Activated CD8-positive, alpha-beta T cell treated with anti-CD3 and anti-CD28 coated beads for 36 hours (primary cell): Measurements from ENCODE around the gene SUPT6H. TPM values are rescaled to one million over a fixed set of nuclear protein-coding genes. Genes with fewer than 3 reads are reported as not detected.
"Not testable (repeated sequence)": the region's sequence is repeated elsewhere in the genome, so short reads cannot be mapped to it uniquely, and the experiment has no call there.

ENCODE experiments used
- ATAC-seq: fragments of 200-7000 bp; cut with Tn5 transposase; one replicate; pipeline ENCODE4 v1.10.0; 2021; ENCODE audit warnings: mild to moderate bottlenecking, moderate library complexity
- CTCF ChIA-PET: fragments of 350-600 bp; sonication (Branson Sonifier 250); formaldehyde crosslinking; loops from one replicate; lab custom pipeline; 2021; ENCODE audit warnings: antibody characterized with exemption; lab: Charles Lee
- POLR2A ChIA-PET: fragments of 350-600 bp; sonication (Branson Sonifier 250); formaldehyde crosslinking; loops from one replicate; lab custom pipeline; 2021; ENCODE audit warnings: antibody characterized with exemption; lab: Charles Lee
- DNase-seq: peaks from one replicate; pipeline ENCODE4 v3.0.0-alpha.2; 2020
- H3K27ac Mint-ChIP-seq: one replicate; pipeline ENCODE4 v1.8.0; 2021; ENCODE audit warnings: mild to moderate bottlenecking, mixed read lengths
- H3K27me3 Mint-ChIP-seq: one replicate; pipeline ENCODE4 v1.8.0; 2021; ENCODE audit warnings: mixed read lengths
- H3K36me3 Mint-ChIP-seq: one replicate; pipeline ENCODE4 v1.8.0; 2021; ENCODE audit warnings: low read depth, mixed read lengths
- H3K4me1 Mint-ChIP-seq: one replicate; pipeline ENCODE4 v1.8.0; 2021; ENCODE audit warnings: low read depth, mixed read lengths
- H3K4me3 Mint-ChIP-seq: one replicate; pipeline ENCODE4 v1.8.0; 2021; ENCODE audit warnings: mild to moderate bottlenecking, moderate library complexity, mixed read lengths
- H3K9me3 Mint-ChIP-seq: one replicate; pipeline ENCODE4 v1.8.0; 2021; ENCODE audit warnings: mixed read lengths
- CTCF ChIP-seq: fragments of 200-600 bp; IDR thresholded peaks from one replicate; pipeline ENCODE4 v1.8.0; 2022; ENCODE audit warnings: antibody characterized with exemption, mild to moderate bottlenecking
- intact Hi-C: fragments of 100-400 bp; cut with micrococcal nuclease; formaldehyde crosslinking; loops from one replicate; pipeline ENCODE4 v1.10.0; 2022
- total RNA-seq, 2 experiments: library from RNA; stranded (reverse); gene quantifications; one replicate each; pipeline ENCODE4 v1.2.3, GENCODE V29; 2021

SUPT6H gene
- total RNA-seq, 2 experiments from 2014 or later: 60.3 to 63.3 TPM

DNA sequence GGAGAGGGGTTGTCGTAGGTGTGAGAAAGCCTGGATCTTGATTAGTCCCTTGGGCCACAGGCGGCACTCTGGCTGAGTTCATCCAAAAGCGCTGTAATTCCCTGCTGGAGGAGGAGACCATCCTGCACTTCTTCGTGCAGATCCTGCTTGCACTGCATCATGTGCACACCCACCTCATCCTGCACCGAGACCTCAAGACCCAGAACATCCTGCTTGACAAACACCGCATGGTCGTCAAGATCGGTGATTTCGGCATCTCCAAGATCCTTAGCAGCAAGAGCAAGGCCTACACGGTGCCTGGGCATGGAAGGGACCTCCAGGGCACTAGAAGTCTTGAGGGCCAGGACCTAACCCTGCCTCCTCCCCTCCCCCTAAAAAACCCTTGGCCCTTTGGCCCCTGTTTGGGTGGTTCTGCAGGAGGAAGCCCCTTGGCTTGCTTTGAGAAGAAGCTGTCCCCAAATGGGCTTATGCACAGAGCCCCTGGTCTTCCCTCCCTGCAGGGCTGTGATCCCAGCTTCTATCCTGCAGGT lies 72.8 kb downstream of the SUPT6H start:
- POLR2A ChIA-PET: interaction anchor here (1.3 to 20.7 kb wide), 4 partner anchors 8 to 17 kb away, joined by 4 to 480 read pairs (median 6); partner anchors contain the start of genes NEK8, RPL23A and TLCD1
- DNase-seq: no peak
- no peak for ATAC-seq
- H3K9me3 Mint-ChIP-seq: peaks cover 3% of the 10 kb centered on the region
- TF ChIP-seq CTCF: no peak
- H3K27me3 Mint-ChIP-seq: no peaks in the 10 kb centered on the region
- peaks cover 10% of the 10 kb centered on the region for H3K36me3 Mint-ChIP-seq
- H3K27ac Mint-ChIP-seq: no peak overlapping the region
- intact Hi-C loops: no loop called here
- CTCF ChIA-PET: interaction anchor here (1.0 to 1.2 kb wide), 2 partner anchors 8 to 15 kb away, joined by 6 read pairs; partner anchors contain the start of gene TLCD1
- no peak overlapping the region for H3K4me3 Mint-ChIP-seq
- peaks cover 37% of the 10 kb centered on the region for H3K4me1 Mint-ChIP-seq

DNA sequence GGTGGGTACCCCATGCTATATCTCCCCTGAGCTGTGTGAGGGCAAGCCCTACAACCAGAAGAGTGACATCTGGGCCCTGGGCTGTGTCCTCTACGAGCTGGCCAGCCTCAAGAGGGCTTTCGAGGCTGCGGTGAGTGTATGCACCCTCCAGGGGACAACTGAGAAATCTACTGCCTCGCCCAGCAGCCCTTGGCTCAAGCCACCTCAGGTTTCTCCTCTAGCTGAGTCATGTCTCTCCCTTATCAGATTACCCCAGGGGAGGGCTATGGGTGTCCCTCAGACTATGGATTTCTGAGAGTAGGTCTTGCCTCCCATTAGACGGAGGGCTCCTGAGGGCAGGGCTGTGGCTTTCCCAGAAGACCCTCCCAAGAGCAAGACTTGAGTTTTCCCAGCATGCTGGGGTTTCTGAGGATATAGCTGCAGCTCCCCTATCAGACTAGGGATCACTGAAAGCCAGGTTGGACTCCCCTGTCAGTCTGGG lies 73.3 kb downstream of the SUPT6H start:
- Mint-ChIP-seq H3K4me1 (peaks cover 35% of the 10 kb centered on the region), H3K27ac (no peak overlapping the region), H3K27me3 (no peaks in the 10 kb centered on the region), H3K9me3 (peaks cover 3% of the 10 kb centered on the region), H3K4me3 (no peak overlapping the region), H3K36me3 (peaks cover 12% of the 10 kb centered on the region)
- POLR2A ChIA-PET: interaction anchor here (1.3 to 20.7 kb wide), 4 partner anchors 8 to 17 kb away, joined by 4 to 480 read pairs (median 6); partner anchors contain the start of genes NEK8, RPL23A and TLCD1
- intact Hi-C loops: no loop called here
- no peak for DNase-seq
- CTCF ChIA-PET: interaction anchor here (0.9 to 1.2 kb wide), 3 partner anchors 8 to 15 kb away, joined by 3 to 6 read pairs (median 6); partner anchors contain the start of genes TLCD1 and TRAF4
- ATAC-seq: no peak
- no peak for TF ChIP-seq CTCF

DNA sequence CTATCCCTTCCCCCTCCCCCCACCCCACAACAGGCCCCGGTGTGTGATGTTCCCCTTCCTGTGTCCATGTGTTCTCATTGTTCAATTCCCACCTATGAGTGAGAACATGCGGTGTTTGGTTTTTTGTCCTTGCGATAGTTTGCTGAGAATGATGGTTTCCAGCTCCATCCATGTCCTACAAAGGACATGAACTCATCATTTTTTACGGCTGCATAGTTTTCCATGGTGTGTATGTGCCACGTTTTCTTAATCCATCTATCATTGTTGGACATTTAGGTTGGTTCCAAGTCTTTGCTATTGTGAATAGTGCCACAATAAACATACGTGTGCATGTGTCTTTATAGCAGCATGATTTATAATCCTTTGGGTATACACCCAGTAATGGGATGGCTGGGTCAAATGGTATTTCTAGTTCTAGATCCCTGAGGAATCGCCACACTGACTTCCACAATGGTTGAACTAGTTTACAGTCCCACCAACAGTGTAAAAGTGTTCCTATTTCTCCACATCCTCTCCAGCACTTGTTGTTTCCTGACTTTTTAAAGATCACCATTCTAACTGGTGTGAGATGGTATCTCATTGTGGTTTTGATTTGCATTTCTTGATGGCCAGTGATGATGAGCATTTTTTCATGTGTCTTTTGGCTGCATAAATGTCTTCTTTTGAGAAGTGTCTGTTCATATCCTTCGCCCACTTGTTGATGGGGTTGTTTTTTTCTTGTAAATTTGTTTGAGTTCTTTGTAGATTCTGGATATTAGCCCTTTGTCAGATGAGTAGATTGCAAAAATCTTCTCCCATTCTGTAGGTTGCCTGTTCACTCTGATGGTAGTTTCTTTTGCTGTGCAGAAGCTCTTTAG lies 74.1 kb downstream of the SUPT6H start:
- H3K9me3 Mint-ChIP-seq, ATAC-seq, H3K27ac Mint-ChIP-seq, H3K4me3 Mint-ChIP-seq, DNase-seq, intact Hi-C loops, H3K27me3 Mint-ChIP-seq: not testable (repeated sequence)
- H3K4me1 Mint-ChIP-seq: peaks cover 35% of the 10 kb centered on the region
- H3K36me3 Mint-ChIP-seq: peaks cover 20% of the 10 kb centered on the region
- ChIA-PET CTCF (interaction anchor here (0.9 to 1.2 kb wide), 2 partner anchors 7 to 14 kb away, joined by 3 to 6 read pairs; partner anchors contain the start of gene TRAF4), POLR2A (interaction anchor here (0.6 to 20.7 kb wide), 4 partner anchors 10 to 117 kb away, joined by 4 to 480 read pairs (median 4); partner anchors contain the start of genes NEK8, RPL23A and TLCD1)

DNA sequence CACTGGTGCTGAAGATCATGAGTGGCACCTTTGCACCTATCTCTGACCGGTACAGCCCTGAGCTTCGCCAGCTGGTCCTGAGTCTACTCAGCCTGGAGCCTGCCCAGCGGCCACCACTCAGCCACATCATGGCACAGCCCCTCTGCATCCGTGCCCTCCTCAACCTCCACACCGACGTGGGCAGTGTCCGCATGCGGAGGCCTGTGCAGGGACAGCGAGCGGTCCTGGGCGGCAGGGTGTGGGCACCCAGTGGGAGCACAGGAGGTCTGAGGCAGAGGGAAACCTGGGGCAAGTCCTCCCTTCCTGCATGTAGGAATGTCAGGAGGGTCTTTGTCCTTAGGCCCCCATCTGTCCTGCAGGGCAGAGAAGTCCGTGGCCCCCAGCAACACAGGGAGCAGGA lies 75.3 kb downstream of the SUPT6H start:
- H3K9me3 Mint-ChIP-seq: peaks cover 3% of the 10 kb centered on the region
- TF ChIP-seq CTCF: no peak
- intact Hi-C loops: no loop called here

More for the DNA sequence above, 75.3 kb downstream of the SUPT6H start:
- ChIA-PET POLR2A (interaction anchor here (0.5 to 20.7 kb wide), 3 partner anchors 13 to 1877 kb away, joined by 3 to 480 read pairs (median 4); partner anchors contain the start of genes NEK8, RPL23A and TLCD1), CTCF (no interaction called here)
- Mint-ChIP-seq H3K4me1 (peaks cover 42% of the 10 kb centered on the region), H3K27me3 (no peaks in the 10 kb centered on the region), H3K27ac (no peak overlapping the region), H3K4me3 (no peak overlapping the region), H3K36me3 (peaks cover 19% of the 10 kb centered on the region)
- DNase-seq: no peak
- ATAC-seq: no peak
